ENCODE results near the gene VWA1. TPM values are rescaled to one million over a fixed set of nuclear protein-coding genes. Genes with fewer than 3 reads are reported as not detected.

VWA1 gene
- total and polyA plus RNA-seq, 12 donors: 10.8 to 52.8 (median 14.2) TPM

DNA sequence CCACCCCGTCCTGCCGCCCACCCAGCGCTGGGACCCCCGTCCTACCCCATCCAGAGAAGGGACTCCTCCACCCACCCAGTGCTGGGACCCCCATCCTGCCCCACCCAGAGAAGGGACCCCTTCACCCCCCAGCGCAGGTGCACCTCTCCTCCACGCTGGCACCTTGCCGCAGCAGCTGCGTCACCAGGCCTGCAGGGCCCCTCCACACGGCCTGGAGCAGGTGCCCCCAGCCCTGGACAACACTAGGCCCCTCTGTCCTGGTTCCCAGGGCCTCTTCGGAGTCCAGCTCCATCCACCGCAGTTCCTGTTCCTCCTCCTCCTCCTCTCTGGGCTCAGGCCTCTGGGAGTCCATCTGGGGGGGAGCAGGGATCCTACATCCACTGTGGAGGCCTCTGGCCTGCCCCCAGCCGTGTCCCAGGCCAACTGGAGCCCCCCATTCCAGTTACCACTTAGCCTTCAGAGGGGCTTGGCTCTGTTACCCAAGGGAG, 14.8 kb upstream of the VWA1 start:
- TF ChIP-seq, protein P1, sequence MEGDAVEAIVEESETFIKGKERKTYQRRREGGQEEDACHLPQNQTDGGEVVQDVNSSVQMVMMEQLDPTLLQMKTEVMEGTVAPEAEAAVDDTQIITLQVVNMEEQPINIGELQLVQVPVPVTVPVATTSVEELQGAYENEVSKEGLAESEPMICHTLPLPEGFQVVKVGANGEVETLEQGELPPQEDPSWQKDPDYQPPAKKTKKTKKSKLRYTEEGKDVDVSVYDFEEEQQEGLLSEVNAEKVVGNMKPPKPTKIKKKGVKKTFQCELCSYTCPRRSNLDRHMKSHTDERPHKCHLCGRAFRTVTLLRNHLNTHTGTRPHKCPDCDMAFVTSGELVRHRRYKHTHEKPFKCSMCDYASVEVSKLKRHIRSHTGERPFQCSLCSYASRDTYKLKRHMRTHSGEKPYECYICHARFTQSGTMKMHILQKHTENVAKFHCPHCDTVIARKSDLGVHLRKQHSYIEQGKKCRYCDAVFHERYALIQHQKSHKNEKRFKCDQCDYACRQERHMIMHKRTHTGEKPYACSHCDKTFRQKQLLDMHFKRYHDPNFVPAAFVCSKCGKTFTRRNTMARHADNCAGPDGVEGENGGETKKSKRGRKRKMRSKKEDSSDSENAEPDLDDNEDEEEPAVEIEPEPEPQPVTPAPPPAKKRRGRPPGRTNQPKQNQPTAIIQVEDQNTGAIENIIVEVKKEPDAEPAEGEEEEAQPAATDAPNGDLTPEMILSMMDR (IDR thresholded peaks at IDR 0.05): no peak
- H3K27ac ChIP-seq: peak overlapping the region in 2 of 10 donors; percentile 34 to 49
- peaks cover 0 to 21% (median 2%) of the 10 kb centered on the region in 7 donors for H3K27me3 ChIP-seq
- peak overlapping the region in 9 of 10 donors; percentile 22 to 51 (median 35) for H3K4me3 ChIP-seq
- WGBS, 2 donors: 68 to 83% methylated on average over 8 to 12 of the region's 12 CpGs
- H3K9me3 ChIP-seq: no peaks in the 10 kb centered on the region
- no peaks in the 10 kb centered on the region for H3K36me3 ChIP-seq
- peak in 2 of 8 donors; percentile 15 to 24 for ATAC-seq
- H3K4me1 ChIP-seq: peaks cover 0 to 23% (median 8%) of the 10 kb centered on the region in 9 donors
- DNase-seq: no peak
- intact Hi-C loops (cut with DNase I): loop anchor here in 1 of 10 donors (1.0 kb wide), 1 partner anchor 49 kb away; no protein-coding TSS in a partner anchor

- Histone ChIP-seq H3K27ac (peak within 1 kb of the TSS in 2 of 10 donors; percentile 34 to 49), H3K27me3 (peaks cover 0 to 27% (median 7%) of the 10 kb centered on the region in 7 donors), H3K4me3 (peak within 1 kb of the TSS in 9 of 10 donors; percentile 22 to 51 (median 35)), H3K9me3 (no peaks in the 10 kb centered on the region), H3K36me3 (no peaks in the 10 kb centered on the region), H3K4me1 (peaks cover 0 to 23% (median 8%) of the 10 kb centered on the region in 9 donors)
- 83 to 86% methylated on average over 18 of the region's 18 CpGs for WGBS, 2 donors
- TF ChIP-seq, protein P1 (IDR thresholded peaks at IDR 0.05): no peak
- ATAC-seq: no peak
- DNase-seq: no peak
- intact Hi-C loops (cut with DNase I): no loop called here
Measured at GRCh38 chr1:1421147-1421906, 14.2 kb upstream of the VWA1 start, which contains the start of gene ANKRD65. TSS of gene ANKRD65 (minus strand) at chr1:1421276. CDS start at chr1:1421005, 271 bp downstream.

GRCh38 chr1:1421907-1422464, 13.5 kb upstream of the VWA1 start:
- Histone ChIP-seq H3K9me3 (no peaks in the 10 kb centered on the region), H3K4me1 (peaks cover 0 to 23% (median 8%) of the 10 kb centered on the region in 9 donors), H3K27me3 (peaks cover 0 to 33% (median 11%) of the 10 kb centered on the region in 7 donors), H3K27ac (no peak overlapping the region), H3K4me3 (no peak overlapping the region), H3K36me3 (no peaks in the 10 kb centered on the region)
- TF ChIP-seq, protein P1 (IDR thresholded peaks at IDR 0.05): no peak
- no peak for DNase-seq
- WGBS, 2 donors: 84 to 88% methylated on average over 7 of the region's 7 CpGs
- no peak for ATAC-seq
- intact Hi-C loops (cut with DNase I): no loop called here

DNA sequence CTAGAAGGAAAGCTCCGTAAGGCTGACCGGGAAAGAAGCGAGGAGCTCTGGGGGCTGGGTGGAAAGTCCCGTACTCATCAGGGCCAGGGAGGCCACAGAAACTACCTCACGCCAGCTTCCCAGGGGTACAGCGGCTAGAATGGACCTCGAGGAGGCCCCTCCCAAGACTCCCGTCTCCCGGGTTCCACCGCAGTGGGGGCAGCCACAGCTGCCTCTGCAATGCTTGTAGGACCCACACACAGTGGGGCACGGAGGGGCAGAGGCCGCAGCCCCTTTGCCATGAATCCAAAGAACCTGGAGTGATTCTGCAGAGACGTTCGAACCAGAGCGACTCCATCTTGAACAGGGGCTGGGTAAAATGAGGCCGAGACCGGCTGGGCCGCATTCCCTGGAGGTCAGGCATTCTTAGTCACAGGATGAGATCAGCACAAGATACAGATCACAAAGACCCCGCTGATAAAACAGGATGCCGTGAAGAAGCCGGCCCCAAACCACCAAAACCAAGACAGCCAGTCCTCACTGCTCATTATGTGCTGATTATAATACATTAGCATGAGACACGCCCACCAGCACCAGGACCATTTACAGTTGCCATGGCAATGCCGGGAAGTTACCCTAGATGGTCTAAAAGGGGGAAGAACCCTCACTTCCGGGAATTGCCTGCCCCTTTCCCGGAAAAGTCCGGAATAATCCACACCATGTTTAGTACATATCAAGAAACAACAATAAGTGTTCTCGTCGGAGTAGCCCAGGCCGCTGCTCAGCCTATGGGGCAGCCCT, 12.8 kb upstream of the VWA1 start:
- H3K36me3 ChIP-seq: no peaks in the 10 kb centered on the region
- peaks cover 0 to 33% (median 11%) of the 10 kb centered on the region in 7 donors for H3K27me3 ChIP-seq
- H3K9me3 ChIP-seq: no peaks in the 10 kb centered on the region
- ATAC-seq (no peak), DNase-seq (peak in 1 of 2 donors; percentile 17)
- H3K4me3 ChIP-seq: no peak overlapping the region
- 54 to 56% methylated on average over 29 of the region's 29 CpGs for WGBS, 2 donors
- H3K4me1 ChIP-seq: peaks cover 0 to 23% (median 8%) of the 10 kb centered on the region in 9 donors
- intact Hi-C loops (cut with DNase I): no loop called here
- TF ChIP-seq, protein P1 (IDR thresholded peaks at IDR 0.05): no peak
- H3K27ac ChIP-seq: peak overlapping the region in 2 of 10 donors; percentile 3 to 34

Measured in heart right ventricle (tissue), 16 donors.